ENCODE measurements around the gene MAPK8.

MAPK8 gene

DNA sequence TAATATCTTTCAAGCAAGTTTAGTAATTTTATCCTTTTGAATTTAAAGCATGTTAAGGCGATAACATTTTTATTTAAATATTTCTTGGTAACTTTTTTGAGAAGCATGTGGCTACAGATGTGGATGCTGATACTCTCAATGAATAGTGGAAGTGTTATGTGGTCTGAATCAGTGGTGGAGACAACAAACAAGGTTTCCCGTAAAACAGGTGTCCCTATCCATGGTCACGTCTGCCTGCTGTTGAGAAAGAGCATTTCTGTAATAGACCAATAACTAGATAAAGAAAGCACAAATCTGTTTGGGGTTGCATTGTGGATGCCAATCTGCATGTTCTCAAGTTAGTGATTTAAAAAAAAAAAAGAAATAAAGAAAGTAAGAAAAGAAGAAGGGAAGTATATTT lies 13.9 kb upstream of the MAPK8 start:
- no peak for DNase-seq (ENCODE audit: low spot score)

DNA sequence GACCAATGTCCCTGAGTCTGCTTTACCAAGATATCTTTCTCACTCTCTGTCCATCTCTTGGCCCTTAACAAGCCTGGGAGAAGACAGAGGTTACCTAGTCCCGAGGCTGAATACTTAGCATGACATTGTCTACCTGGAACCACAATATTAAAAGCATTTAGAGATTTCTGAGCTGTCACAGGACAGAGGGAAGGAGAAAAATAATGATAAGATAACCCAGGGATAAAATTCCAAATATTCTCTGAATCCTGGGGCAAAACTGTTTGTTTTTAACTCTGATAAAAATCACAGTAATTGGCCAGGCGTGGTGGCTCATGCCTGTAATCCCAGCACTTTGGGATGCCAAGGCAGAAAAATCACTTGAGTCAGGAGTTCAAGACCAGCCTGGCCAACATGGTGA lies 12.0 kb upstream of the MAPK8 start:
- no peak for DNase-seq (ENCODE audit: low spot score)

DNA sequence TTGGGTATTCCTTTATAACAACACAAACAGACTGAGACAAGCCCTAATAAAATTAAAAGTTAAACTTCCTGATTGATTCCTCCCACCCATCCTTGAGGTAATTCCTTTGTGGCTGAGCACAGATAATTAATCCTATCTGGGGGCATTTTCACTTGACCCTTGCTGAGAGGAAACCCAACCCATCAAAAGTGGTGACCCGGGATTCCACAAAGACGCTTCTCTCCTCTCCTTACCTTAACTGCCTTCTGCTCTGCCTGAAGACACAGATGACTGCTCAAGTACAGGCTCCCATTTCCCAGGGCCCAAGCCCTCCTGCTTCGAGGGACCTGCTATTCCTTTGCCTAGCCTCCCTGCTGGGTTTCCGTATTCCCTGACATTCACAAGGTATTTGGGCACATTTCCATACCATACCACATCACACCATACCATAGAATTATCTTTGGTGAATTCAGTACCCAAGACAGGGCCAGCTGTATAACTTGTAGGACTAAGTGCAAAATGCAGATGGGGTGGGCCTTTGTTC lies 9.8 kb upstream of the MAPK8 start:
- DNase-seq (ENCODE audit: low spot score), result no peak

DNA sequence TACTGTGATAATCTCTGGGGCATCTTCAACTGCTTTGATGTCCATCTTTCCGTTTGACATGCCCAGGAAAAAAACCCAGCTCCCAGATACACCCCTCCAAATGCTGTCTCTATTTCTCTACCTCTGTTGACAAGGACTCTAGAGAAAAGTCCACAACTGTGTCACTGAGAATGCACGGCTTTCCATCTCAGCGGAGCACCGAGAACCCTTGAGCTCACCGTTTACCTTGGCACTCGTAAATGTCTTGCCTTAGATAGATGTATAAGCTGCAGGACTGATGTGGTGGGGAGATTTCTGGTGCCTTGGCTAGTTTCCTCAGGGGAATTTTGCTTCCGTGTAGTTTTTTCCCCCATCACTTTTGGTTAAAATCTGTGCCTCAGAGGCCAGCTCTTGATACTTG lies 7.4 kb upstream of the MAPK8 start:
- no peak for DNase-seq (ENCODE audit: low spot score)

DNA sequence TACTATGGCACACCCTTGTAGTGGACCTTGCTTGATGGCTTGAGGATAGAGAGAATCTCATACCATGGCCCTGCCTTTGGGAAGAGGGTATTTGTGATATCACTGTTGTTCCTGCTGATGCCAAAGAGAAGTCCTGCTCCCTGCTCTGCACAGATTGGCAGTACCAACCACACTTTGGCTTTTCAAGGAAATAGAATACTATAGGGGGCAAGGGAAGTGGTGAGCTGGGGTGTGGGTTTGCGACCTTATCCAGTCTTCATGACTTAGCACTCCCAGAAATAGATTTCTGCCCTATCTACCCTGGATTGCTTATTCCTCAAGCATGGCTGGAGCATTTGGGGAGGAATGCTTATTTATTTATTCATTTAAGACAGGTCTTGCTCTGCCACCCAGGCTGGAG lies 6.8 kb upstream of the MAPK8 start:
- no peak for DNase-seq (ENCODE audit: low spot score)

DNA sequence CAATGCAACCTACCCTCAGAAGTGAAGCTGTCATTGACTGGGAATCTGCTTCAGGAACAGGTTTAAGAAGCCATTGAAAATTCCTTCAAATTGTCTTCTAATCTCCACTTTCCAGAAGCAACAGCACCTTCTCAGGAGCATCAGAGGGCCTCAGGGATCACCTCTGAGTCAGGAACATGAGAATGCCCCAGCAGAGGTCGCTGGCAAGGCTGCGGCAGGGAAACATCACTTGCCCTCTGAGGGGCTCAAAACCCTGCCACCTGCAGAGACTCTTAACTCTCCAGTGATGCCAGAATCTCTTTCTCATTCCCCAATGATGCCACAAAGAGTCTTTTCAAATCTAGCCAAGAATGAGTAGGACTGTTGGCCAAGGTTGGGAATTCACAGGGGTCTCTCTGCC lies 5.9 kb upstream of the MAPK8 start:
- no peak for DNase-seq (ENCODE audit: low spot score)

DNA sequence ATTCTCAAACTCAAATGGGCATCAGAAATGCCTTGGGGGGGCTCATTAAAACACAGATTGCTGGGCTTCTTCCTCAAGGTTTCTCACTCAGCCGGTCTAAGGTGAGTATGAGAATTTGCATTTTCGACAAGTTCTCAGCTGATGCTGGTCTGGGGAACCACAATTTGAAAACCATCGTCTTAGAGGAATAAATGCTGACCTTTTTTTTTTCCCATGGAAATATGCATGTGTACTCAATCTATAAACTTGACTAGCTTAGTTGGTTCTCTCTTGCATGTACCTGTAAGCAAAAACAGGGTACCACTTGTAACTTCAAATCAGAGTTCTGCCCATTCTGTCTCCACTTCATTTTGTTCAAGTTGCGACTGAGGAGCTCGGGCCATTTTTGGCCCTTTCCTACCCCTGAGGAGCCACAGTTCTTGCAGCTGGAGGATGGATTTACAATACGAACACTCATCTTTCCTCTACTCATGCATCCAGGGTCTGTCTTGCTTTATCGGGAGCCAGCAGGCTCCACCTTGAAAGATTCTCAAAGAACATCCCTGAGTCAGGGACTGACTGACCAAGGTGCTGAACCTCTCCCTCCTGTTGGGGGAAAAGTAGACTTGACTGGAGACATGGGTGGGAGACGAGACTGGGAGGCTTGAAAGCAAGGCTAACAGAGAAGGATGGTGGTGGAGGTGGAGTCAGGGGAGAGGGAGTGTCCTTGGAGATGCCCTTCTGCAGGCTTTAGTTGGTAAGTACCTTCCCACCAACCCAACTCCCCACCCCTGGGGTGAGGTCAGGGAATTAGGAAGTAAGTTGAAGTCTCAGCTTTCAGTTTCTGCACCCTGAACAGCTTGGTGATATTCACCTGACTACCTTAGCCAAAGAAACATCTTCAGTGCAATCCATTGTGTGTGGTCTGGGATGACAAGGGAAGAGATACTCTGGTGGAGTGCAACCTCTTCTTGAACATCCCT lies 3.7 kb upstream of the MAPK8 start:
- DNase-seq (ENCODE audit: low spot score), result no peak

DNA sequence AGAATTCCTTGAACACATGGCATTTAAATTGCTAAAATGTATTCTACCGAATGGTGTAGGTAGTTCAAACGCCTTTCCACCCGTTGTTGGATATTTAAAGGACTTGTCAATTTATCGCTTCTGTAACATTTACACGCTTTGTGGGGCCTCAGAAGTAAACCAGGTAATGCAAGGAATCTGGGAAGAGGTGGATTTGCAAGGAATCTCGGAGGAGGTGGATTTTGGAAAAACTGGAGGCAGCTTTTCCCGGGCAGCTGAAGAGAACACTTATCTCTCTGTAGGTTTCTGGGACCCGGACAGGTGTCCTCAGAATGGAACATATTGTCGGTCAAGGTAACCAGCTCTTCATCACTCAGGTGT lies 592 bp upstream of the MAPK8 start:
- DNase-seq (ENCODE audit: low spot score), result no peak

DNA sequence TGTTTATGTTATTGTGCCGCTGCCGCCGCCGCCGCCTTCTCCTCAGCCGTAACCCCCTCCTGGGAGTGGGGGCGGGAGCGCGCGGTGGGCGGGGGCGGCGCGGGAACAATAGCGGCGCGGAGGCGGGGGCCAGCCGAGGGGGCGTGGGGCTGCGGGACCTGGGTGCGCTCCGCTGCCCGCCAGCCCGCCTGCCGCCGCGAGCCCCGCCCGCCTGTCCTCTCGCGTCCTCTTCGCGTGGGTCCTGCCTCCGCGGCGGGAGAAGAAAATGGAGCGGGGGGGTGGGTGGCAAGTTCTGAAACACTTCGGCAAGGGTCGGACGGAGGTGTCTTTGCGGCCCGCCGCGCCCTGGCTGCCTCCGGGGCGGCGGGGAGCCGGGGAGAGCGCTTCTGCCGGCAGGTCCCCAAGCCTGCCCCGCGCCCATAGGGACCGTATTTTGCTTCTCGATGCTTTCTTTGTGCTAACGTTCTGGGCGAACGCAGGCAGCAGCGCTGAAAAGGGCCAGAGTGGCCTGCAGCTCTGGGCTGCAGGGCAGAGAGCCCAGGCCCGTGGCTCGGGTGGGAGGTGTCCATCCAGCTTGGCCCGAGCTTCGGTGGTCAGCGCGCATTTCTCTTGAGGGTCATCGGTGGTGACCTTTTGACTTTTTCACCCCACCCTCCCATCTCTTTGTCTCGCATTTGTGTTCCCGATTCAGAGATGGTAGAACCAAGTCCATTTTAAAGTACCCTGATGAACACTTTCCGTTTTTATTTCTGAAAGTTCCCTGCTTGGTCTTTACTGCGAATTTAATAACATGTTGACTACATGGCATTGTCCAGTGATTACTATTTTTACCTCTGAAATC lies 613 bp downstream of the MAPK8 start:
- DNase-seq (ENCODE audit: low spot score), result peak; percentile 20

DNA sequence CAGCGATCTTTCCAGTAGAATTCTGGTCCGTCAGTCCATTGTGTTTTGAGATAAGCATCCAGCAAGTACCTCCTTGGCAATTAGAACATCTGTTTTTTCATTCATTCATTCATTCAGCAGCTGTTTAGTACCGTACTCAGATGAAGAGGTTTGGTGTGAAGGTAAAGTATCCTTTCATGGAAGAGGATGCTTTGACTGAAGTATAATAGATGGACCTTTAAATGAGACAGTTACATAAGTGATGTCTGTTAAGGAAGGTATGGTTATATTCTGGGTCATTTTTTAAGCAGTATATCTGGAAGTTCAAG lies 1.2 kb downstream of the MAPK8 start:
- DNase-seq (ENCODE audit: low spot score), result no peak

DNA sequence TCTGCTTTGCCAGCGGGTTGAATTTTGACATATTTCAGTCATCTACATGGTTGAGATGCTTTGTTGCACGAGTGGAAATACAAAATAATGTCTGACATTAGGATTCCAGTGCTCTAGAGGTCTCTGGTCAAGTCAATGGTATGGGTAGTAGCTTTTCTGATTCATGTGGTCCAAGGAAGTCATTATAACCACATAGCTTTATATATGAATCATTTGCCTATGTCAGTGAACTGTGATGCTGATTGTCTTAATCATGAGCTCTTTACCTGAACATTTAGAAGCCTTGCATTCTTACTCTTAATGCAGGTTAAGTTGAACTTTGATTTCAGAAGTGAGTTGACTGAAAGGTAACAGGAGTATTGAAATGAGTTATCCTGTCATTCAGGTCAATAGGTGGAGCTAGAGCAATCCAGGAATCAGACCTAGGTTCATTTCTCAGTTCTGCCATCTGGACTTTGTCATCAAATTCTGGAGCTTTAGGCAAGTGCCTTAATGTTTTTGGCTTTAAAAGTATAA lies 3.3 kb downstream of the MAPK8 start:
- DNase-seq (ENCODE audit: low spot score), result peak; percentile 48

DNA sequence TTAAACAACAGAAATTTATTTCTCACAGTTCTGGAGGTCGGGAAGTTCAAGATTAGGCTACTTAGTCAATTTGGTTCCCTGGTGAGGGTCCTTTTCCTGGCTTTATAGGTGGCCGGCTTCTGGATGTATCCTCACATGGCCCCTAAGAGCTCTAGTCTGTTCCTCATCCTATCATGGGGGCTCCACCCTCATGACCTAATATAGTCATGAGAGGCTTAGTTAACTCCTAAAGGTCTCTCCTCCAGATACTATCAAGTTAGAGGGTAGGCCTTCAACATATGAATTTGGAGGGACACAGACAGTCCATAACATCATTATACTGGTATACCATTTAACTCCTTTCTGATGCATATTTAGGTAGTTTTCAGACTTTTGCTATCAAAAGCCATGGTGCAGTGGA lies 7.6 kb downstream of the MAPK8 start:
- no peak for DNase-seq (ENCODE audit: low spot score)

DNA sequence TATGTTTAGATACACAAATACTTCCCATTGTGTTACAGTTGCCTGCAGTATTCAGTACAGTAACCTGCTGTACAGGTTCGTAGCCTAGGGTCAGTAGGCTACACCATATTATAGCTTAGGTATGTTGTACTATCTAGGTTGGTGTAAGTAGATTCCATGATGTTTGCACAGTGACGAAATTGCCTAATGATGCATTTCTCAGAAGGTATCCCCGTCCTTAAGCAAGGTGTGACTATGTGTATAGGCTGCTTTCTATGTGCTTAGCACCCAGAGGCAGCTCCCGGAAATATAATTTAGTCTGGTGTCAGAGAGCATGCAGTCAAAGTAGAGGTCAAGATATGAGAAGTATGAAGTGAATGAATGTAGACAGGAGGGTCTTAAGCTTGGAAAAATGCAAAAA lies 9.8 kb downstream of the MAPK8 start:
- DNase-seq (ENCODE audit: low spot score), result no peak

DNA sequence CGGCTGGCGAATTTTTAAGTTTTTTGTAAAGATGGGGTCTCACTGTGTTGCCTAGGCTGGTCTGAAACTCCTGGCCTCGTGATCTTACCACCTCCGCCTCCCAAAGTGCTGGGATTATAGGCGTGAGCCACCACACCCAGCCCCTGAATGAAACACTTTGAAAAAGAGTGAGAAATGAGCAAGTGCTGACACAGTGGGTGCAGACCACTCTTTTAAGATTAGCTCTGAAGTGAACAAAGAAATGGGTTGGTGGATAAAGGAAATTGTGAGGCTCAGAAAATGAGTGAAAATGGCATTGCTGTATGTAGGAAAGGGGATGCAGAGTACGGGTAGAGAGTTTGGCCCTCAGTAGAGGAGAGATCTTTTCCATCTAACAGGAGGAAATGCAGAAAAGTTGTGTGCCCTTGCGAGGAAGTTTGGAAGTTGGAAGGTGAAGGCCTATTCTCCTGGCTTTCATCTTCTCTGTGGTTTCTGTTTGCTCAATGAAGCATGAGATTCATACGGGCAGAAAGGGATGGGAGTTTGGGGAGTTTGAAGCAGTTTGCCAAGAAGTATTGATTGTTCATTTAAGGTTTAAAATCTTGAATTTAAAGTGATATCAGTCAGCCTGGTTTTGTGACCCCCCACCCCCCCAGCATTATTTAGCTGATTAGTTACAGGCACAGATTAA lies 11.0 kb downstream of the MAPK8 start:
- no peak for DNase-seq (ENCODE audit: low spot score)

DNA sequence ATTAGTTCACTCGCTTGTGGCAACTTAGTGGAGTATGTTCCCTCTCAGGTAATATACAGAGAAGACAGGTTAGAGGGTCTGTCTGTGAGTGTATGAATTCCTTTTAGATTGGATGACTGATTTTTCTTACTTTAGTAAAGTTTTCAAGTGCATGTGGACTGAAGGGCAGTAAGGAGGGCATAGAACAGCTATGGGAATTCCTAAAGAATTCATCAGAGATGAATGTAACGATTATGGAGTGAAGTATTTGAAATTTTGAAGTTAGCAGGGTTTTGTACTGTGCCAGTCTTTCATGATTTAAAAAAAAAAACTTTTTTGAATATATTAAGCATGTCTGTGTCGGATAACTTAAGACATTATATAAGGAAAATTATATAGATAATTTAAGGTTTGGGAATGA lies 15.5 kb downstream of the MAPK8 start:
- DNase-seq (ENCODE audit: low spot score), result no peak

DNA sequence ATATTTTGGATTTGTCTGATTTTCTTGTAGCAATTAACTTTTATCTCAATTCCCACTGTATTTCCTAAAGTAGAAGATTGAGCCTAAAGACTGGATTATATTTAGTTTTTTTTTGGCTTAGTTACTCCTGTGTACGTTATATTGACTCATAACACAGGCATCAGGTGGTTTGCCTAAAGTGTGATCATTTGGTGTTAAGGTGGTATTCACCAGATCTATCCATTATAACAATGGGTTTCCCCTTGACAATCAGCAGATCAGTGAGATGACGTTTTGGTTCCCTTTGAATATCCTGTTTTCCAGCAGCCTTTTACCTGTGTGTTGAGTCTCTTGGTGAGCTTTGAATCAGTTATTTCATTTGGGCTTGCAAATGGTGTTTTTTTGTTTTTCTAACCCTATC lies 18.1 kb downstream of the MAPK8 start:
- DNase-seq (ENCODE audit: low spot score), result no peak

DNA sequence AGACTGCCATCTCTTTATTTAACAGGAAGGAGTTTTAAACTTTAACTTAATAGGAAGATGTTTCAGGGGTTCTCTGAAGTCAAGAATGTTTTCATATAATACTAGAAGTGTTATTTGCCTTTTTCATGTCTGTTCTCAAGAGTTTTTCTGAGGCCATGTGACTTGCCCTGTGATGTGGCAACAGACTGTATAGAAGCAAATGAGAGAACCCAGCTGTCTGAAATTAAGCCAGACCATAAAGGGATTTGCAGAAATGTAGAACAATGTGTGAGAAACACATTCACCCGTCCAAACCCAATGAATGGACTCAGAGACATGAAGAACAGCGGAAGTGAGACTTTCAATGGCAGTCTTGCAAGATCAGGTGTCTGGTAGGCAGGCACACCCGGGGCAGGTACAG lies 23.8 kb downstream of the MAPK8 start:
- DNase-seq (ENCODE audit: low spot score), result no peak

DNA sequence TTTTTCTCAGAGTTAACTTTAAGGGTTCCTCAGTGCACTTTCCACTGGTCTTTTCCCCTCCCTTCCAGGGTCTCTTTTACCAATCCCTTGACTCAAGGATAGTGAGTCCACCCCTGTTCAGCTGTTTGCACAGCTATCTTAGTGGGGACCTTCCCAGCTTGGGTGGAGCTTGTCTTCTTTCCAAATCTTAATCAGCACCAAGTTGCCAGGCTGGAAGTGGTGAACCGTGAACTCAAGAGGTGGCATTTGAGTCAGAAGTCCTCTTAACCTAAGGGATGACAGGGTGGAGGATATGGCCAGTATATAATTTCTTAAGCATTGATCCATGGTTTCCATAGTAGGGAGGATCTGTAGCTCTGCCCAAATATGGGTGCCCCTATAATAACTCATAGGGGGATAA lies 25.0 kb downstream of the MAPK8 start:
- DNase-seq (ENCODE audit: low spot score), result no peak

DNA sequence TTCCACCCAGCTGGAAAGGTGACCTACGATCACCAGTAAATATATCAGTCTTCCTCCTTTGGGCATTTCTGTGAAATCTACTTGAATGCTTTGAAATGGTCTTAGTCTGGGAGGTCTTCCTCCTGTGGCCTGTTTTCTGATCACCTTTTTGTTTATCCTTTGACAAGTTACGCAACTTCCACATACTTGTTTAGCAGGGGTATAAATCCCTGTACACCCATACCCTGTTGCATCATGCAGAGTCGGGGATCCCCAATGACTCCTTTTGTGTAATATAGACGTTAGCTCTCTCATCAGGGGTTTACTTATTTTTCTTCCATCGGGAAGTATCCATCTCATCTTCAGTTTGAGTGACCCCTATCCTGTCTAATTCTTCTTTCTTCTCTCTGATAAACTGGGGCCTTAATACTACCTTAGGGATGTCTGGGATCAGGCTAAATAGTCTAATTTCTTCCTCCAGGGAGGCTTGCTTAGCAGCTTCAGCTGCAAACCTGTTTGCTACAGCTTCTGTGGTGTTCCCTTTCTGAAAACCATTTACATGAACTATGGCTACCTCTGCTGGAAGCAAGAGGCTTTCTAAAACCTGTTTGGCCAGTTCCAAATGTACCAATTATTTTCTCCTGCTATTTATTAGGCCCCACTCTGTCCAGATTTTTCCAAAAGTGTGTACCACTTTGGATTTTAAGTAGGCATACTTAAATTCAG lies 25.8 kb downstream of the MAPK8 start:
- DNase-seq (ENCODE audit: low spot score), result no peak

DNA sequence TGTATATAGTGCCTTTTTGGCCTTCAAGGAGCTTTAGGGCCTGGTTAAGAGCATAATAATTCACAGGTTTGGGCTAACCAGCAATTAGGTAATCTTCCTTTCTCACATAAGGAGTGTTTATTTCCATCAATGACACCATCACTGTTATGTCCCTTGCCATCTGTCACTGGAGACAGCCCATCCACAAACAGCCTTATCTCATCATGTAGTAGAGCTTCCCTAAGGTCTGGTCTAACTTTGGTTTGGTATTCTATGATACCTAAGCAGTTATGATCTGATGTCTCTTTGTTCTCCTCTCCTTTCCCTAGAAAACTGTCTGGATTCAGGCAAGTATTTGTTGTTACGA lies 26.4 kb downstream of the MAPK8 start:
- no peak for DNase-seq (ENCODE audit: low spot score)

DNA sequence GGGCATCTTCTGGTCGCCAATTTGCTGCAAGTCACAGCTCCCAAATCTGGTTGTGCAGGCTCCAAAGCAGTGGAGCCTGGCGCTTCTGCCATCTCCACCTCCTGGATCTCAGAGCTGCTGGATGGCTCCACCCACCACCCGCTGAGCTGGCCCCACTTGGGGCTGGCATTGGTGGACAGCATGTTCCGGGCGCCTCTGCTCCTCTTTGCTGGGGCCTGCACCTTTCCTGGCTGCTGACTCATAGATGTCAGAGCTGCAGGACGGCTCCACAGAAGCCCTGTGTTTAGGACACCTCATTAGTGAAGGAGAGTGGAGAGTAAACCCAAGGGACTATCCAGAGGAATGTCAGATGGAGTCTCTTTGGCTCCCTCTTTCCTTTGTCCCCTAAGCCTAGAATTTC lies 27.4 kb downstream of the MAPK8 start:
- DNase-seq (ENCODE audit: low spot score), result no peak

DNA sequence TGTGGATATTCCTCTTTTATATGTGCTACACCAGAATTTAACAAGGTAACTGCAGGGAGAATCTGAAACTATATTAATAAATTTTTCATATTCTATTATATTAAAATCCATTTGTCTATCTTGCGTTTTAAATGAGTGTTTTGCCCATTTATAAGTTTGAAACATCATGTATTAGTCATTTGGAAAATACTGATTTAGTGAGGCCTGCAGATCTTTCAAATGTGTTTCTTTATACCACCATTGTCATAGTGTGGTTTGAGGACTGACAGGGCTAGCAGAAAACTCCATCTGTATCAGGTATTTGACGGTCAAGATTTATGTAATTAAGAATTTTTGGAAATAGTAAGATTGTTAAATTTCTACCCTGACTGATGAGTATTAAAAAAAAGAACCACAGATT lies 29.3 kb downstream of the MAPK8 start:
- DNase-seq (ENCODE audit: low spot score), result no peak

All from activated CD4-positive, alpha-beta T cell treated with anti-CD3 and anti-CD28 coated beads, Interleukin-2, Interleukin-4, amounts not matched to agents 100 ng/mL and 50 ng/mL, durations not matched to agents 16 hours and 8 hours (primary cell).